HEK293T (cell line): ENCODE results near the gene OBP2B.

Experiments
- BHLHE40 ChIP-seq: fragments of 450-650 bp; IDR thresholded peaks from 2 replicates; pipeline ENCODE4 v1.6.1; 2016; ENCODE audit warnings: mild to moderate bottlenecking, moderate library complexity, borderline replicate concordance
- ELF4 ChIP-seq: fragments of 450-650 bp; IDR thresholded peaks from 2 replicates; pipeline ENCODE4 v1.6.1; 2017; ENCODE audit warnings: antibody characterized with exemption
- HDGF ChIP-seq: fragments of 450-650 bp; IDR thresholded peaks from 2 replicates; pipeline ENCODE4 v1.6.1; 2017; ENCODE audit warnings: antibody characterized with exemption, borderline replicate concordance
- L3MBTL2 ChIP-seq: fragments of 450-650 bp; conservative IDR thresholded peaks from 2 replicates; pipeline ENCODE4 v1.6.1; 2016; ENCODE audit warnings: mild to moderate bottlenecking
- LEF1 ChIP-seq: fragments of 450-650 bp; IDR thresholded peaks from 2 replicates; pipeline ENCODE4 v1.6.1; 2017; ENCODE audit warnings: mild to moderate bottlenecking, borderline replicate concordance
- NFRKB ChIP-seq: fragments of 450-650 bp; IDR thresholded peaks from 2 replicates; pipeline ENCODE4 v1.6.1; 2016; ENCODE audit warnings: mild to moderate bottlenecking, moderate library complexity
- PKNOX1 ChIP-seq: fragments of 450-650 bp; IDR thresholded peaks from 2 replicates; pipeline ENCODE4 v1.6.1; 2016

- TF ChIP-seq ELF4 (no peak), LEF1 (no peak), NFRKB (no peak), L3MBTL2 (no peak), HDGF (no peak), PKNOX1 (no peak), BHLHE40 (no peak)
These were observed 39.8 kb upstream of the OBP2B start for GRCh38 chr9:133248726-133249295.
